Fibroblast of lung (primary cell): ENCODE measurements around the gene TYMS.

Experiments
- EZH2 ChIP-seq: IDR thresholded peaks from 2 replicates; pipeline ENCODE4 v1.5.1; 2012; ENCODE audit warnings: low read length, control low read depth, mild to moderate bottlenecking; ENCODE audit errors: missing control alignments
- TF ChIP-seq, protein P1 (sequence below), 2 donors: IDR thresholded peaks in 1 of 2; conservative IDR thresholded peaks in 1 of 2; 1 replicate in 1 of 2; 2 replicates in 1 of 2; pipeline ENCODE4 v1.5.1; 2011 to 2012; ENCODE audit warnings: low read length in 2 of 2, control low read depth in 1 of 2, inconsistent platforms in 1 of 2, low read depth in 1 of 2, mild to moderate bottlenecking in 1 of 2

DNA sequence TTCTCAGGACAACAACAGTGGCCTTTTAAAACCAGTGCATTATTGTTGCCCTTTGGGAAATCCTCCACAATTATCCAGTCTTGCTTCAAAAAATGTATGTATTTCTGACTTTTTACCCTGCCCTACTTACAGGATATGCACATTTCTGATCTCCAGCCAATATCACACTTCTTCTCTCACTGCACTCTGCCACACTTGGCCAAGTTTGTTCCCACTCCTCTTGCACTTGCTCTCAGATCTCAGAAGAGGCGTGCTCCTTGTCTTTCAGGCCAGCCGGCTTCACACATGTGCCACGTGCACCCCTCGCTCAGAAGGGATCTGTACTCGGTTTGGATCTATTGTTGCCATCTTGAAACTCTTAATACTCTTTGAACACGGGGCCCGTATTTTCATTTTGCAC is 45.3 kb upstream of the TYMS start:
- TF ChIP-seq, protein P1, sequence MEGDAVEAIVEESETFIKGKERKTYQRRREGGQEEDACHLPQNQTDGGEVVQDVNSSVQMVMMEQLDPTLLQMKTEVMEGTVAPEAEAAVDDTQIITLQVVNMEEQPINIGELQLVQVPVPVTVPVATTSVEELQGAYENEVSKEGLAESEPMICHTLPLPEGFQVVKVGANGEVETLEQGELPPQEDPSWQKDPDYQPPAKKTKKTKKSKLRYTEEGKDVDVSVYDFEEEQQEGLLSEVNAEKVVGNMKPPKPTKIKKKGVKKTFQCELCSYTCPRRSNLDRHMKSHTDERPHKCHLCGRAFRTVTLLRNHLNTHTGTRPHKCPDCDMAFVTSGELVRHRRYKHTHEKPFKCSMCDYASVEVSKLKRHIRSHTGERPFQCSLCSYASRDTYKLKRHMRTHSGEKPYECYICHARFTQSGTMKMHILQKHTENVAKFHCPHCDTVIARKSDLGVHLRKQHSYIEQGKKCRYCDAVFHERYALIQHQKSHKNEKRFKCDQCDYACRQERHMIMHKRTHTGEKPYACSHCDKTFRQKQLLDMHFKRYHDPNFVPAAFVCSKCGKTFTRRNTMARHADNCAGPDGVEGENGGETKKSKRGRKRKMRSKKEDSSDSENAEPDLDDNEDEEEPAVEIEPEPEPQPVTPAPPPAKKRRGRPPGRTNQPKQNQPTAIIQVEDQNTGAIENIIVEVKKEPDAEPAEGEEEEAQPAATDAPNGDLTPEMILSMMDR (conservative IDR thresholded peaks at IDR 0.05 in 1 of 2, IDR thresholded peaks at IDR 0.05 in 1 of 2; ENCODE audit: low read depth in 1 of 2, low read length in 2 of 2) = no peak
- no peak for TF ChIP-seq EZH2
